NB4 (cell line): ENCODE measurements around the gene ZNF444.

Source experiments
- DNase-seq: peaks from one replicate; pipeline ENCODE4 v3.0.0; 2010; ENCODE audit warnings: low read depth
- H3K4me3 ChIP-seq: one replicate; pipeline ENCODE4 v1.5.1; 2011; ENCODE audit warnings: mild to moderate bottlenecking, low read depth, low read length, moderate library complexity
- MYC ChIP-seq: IDR thresholded peaks from 2 replicates; pipeline ENCODE4 v1.6.1; 2011; ENCODE audit warnings: low read depth, low read length
- POLR2A ChIP-seq: IDR thresholded peaks from 2 replicates; pipeline ENCODE4 v1.6.1; 2011; ENCODE audit warnings: mild to moderate bottlenecking; ENCODE audit not compliant: insufficient read length; ENCODE audit errors: extremely low read depth
- TF ChIP-seq, protein P1 (sequence below): IDR thresholded peaks from 2 replicates; pipeline ENCODE4 v1.6.1; 2011; ENCODE audit warnings: low read depth, low read length
- TF ChIP-seq, protein P2 (sequence below): IDR thresholded peaks from one replicate; pipeline ENCODE4 v1.5.1; 2012; ENCODE audit warnings: low read depth, low read length

The ZNF444 gene

GRCh38 chr19:56125806-56126590, 15.1 kb upstream of the ZNF444 start:
- no peak for TF ChIP-seq POLR2A
- TF ChIP-seq, protein P1, sequence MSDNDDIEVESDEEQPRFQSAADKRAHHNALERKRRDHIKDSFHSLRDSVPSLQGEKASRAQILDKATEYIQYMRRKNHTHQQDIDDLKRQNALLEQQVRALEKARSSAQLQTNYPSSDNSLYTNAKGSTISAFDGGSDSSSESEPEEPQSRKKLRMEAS = no peak
- TF ChIP-seq, protein P2, sequence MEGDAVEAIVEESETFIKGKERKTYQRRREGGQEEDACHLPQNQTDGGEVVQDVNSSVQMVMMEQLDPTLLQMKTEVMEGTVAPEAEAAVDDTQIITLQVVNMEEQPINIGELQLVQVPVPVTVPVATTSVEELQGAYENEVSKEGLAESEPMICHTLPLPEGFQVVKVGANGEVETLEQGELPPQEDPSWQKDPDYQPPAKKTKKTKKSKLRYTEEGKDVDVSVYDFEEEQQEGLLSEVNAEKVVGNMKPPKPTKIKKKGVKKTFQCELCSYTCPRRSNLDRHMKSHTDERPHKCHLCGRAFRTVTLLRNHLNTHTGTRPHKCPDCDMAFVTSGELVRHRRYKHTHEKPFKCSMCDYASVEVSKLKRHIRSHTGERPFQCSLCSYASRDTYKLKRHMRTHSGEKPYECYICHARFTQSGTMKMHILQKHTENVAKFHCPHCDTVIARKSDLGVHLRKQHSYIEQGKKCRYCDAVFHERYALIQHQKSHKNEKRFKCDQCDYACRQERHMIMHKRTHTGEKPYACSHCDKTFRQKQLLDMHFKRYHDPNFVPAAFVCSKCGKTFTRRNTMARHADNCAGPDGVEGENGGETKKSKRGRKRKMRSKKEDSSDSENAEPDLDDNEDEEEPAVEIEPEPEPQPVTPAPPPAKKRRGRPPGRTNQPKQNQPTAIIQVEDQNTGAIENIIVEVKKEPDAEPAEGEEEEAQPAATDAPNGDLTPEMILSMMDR = no peak
- TF ChIP-seq MYC = no peak
- H3K4me3 ChIP-seq = no peak overlapping the region
- no peak for DNase-seq

GRCh38 chr19:56126983-56127780, 13.9 kb upstream of the ZNF444 start:
- no peak overlapping the region for H3K4me3 ChIP-seq
- DNase-seq = peak; percentile 47
- TF ChIP-seq, protein P2 = no peak
- TF ChIP-seq POLR2A (peak; percentile 21), MYC (no peak)
- TF ChIP-seq, protein P1 = peak; percentile 67

GRCh38 chr19:56130006-56130405, 11.1 kb upstream of the ZNF444 start:
- no peak for DNase-seq
- H3K4me3 ChIP-seq = no peak overlapping the region
- no peak for TF ChIP-seq POLR2A
- TF ChIP-seq MYC = no peak
- TF ChIP-seq, protein P2 = no peak
- TF ChIP-seq, protein P1 = no peak

- no peak for DNase-seq
- H3K4me3 ChIP-seq = no peak overlapping the region
- TF ChIP-seq, protein P2 = no peak
- TF ChIP-seq, protein P1 = no peak
- no peak for TF ChIP-seq POLR2A
- no peak for TF ChIP-seq MYC
Observed at GRCh38 chr19:56131651-56132050, 9.4 kb upstream of the ZNF444 start.

- DNase-seq = no peak
- TF ChIP-seq, protein P2 = no peak
- TF ChIP-seq MYC = no peak
- TF ChIP-seq, protein P1 = no peak
- no peak for TF ChIP-seq POLR2A
- no peak overlapping the region for H3K4me3 ChIP-seq
Observed at GRCh38 chr19:56132316-56132822, 8.7 kb upstream of the ZNF444 start.
